HCT116 (cell line): Measurements from ENCODE around the gene IFT22. TPM values are rescaled to one million over a fixed set of nuclear protein-coding genes. Genes with fewer than 3 reads are reported as not detected.

Experiments used
- ATAC-seq: fragments of 200-7000 bp; cut with Tn5 transposase; 2 replicates; pipeline ENCODE4 v1.9.1; 2020; ENCODE audit warnings: mild to moderate bottlenecking, moderate library complexity
- BruUV-seq: library from RNA; stranded (reverse); fragments of 400-500 nt; replicated peaks from 2 replicates; lab custom pipeline; 2021; lab: Mats Ljungman, UMichigan
- CTCF ChIA-PET: fragments of 300-600 bp; sonication (Branson Sonifier 250); formaldehyde crosslinking; loops from one replicate; lab custom pipeline; 2021; ENCODE audit warnings: antibody characterized with exemption; lab: Charles Lee
- POLR2A ChIA-PET: fragments of 300-600, 350-600 bp; sonication (Branson Sonifier 250); formaldehyde crosslinking; loops from one replicate; lab custom pipeline; 2021; ENCODE audit warnings: antibody characterized with exemption; lab: Charles Lee
- RAD21 ChIA-PET, 2 experiments: fragments of 300-600 bp; sonication (Branson Sonifier 250); formaldehyde crosslinking; loops; one replicate each; lab custom pipeline; 2023; ENCODE audit warnings: low total read pairs in 2 of 2; ENCODE audit not compliant: uncharacterized antibody in 2 of 2, unreplicated experiment in 2 of 2, low non-redundant PET in 1 of 2; lab: Charles Lee
- DNase-seq: peaks from one replicate; pipeline ENCODE4 v3.0.0-alpha.2; 2010; ENCODE audit warnings: low read depth, low spot score
- H2AFZ ChIP-seq: fragments of 200-600 bp; shearing (Covaris generic), sonication (generic); 2 replicates; pipeline ENCODE4 v1.6.1; 2017; ENCODE audit warnings: low read depth, mixed run types, mixed read lengths, antibody characterized with exemption, low read length; ENCODE audit not compliant: poor library complexity, severe bottlenecking
- H3K27ac ChIP-seq: 2 replicates; pipeline ENCODE4 v1.5.1; 2012; ENCODE audit warnings: low read depth, low read length
- H3K27me3 ChIP-seq: fragments of 200-600 bp; sonication (generic); 2 replicates; pipeline ENCODE4 v1.6.1; 2016; ENCODE audit warnings: mixed run types, low read length, mixed read lengths; ENCODE audit not compliant: insufficient read depth
- H3K36me3 ChIP-seq, 2 experiments: fragments of 200-500 bp in 1 of 2; fragments of 200-600 bp in 1 of 2; sonication (Bioruptor generic) in 1 of 2; sonication (generic) in 1 of 2; 2 replicates each; pipeline versions ENCODE4 v1.5.1 to v1.6.1; 2014 to 2016; ENCODE audit warnings: low read length in 2 of 2, inconsistent platforms in 1 of 2, mixed read lengths in 1 of 2, mixed run types in 1 of 2; ENCODE audit not compliant: insufficient read depth in 2 of 2, control insufficient read depth in 1 of 2
- H3K4me1 ChIP-seq, 2 experiments: fragments of 200-600 bp in 1 of 2; sonication (generic) in 1 of 2; 2 replicates each; pipeline versions ENCODE4 v1.5.1 to v1.6.1; 2012 to 2017; ENCODE audit warnings: low read length in 2 of 2, inconsistent platforms in 1 of 2, mild to moderate bottlenecking in 1 of 2, mixed read lengths in 1 of 2, mixed run types in 1 of 2, moderate library complexity in 1 of 2; ENCODE audit not compliant: insufficient read depth in 2 of 2, control insufficient read depth in 1 of 2
- H3K4me2 ChIP-seq: fragments of 200-600 bp; sonication (generic); 2 replicates; pipeline ENCODE4 v1.6.1; 2017; ENCODE audit warnings: mixed run types, low read length, mixed read lengths
- H3K4me3 ChIP-seq, 2 experiments: fragments of 200-600 bp in 1 of 2; sonication (generic) in 1 of 2; replicated peaks in 1 of 2; 2 replicates each; pipeline ENCODE4 v1.5.1; 2011 to 2016; ENCODE audit warnings: low read length in 2 of 2, control low read depth in 1 of 2, low read depth in 1 of 2, mild to moderate bottlenecking in 1 of 2, mixed read lengths in 1 of 2, mixed run types in 1 of 2
- H3K79me2 ChIP-seq: fragments of 200-600 bp; sonication (generic); 2 replicates; pipeline ENCODE4 v1.6.1; 2017; ENCODE audit warnings: mild to moderate bottlenecking, mixed run types, low read length, moderate library complexity, mixed read lengths; ENCODE audit not compliant: insufficient read depth
- H3K9ac ChIP-seq: fragments of 200-600 bp; sonication (generic); 2 replicates; pipeline ENCODE4 v1.6.1; 2016; ENCODE audit warnings: low read length, mixed read lengths
- H3K9me2 ChIP-seq: fragments of 200-600 bp; sonication (generic), shearing (Covaris generic); 2 replicates; pipeline ENCODE4 v1.6.1; 2017; ENCODE audit warnings: mixed run types, mild to moderate bottlenecking, moderate library complexity; ENCODE audit not compliant: insufficient read depth
- H3K9me3 ChIP-seq, 2 experiments: fragments of 200-500 bp in 1 of 2; fragments of 200-600 bp in 1 of 2; sonication (Bioruptor generic) in 1 of 2; sonication (generic) in 1 of 2; 2 replicates each; pipeline ENCODE4 v1.6.1; 2014 to 2017; ENCODE audit warnings: low read length in 2 of 2, mixed read lengths in 2 of 2, inconsistent platforms in 1 of 2, low read depth in 1 of 2, mild to moderate bottlenecking in 1 of 2, mixed run types in 1 of 2, moderate library complexity in 1 of 2; ENCODE audit not compliant: control insufficient read depth in 1 of 2, insufficient read depth in 1 of 2
- H4K20me1 ChIP-seq: fragments of 200-600 bp; sonication (generic), shearing (Covaris generic); 2 replicates; pipeline ENCODE4 v1.6.1; 2017; ENCODE audit warnings: mixed run types, mild to moderate bottlenecking, moderate library complexity; ENCODE audit not compliant: insufficient read depth
- ATF3 ChIP-seq: IDR thresholded peaks from 2 replicates; pipeline ENCODE4 v1.6.1; 2012
- CTCF ChIP-seq, 3 experiments: fragments of 200-600 bp in 1 of 3; sonication (generic) in 1 of 3; IDR thresholded peaks in 2 of 3; conservative IDR thresholded peaks in 1 of 3; 2 replicates each; pipeline ENCODE4 v1.5.1; 2012 to 2017; ENCODE audit warnings: low read depth in 2 of 3, low read length in 2 of 3, antibody characterized with exemption in 1 of 3, borderline replicate concordance in 1 of 3, control low read depth in 1 of 3, mild to moderate bottlenecking in 1 of 3, mixed read lengths in 1 of 3, mixed run types in 1 of 3, moderate library complexity in 1 of 3; ENCODE audit not compliant: insufficient read depth in 1 of 3
- EZH2phosphoT487 ChIP-seq: fragments of 200-600 bp; IDR thresholded peaks from 2 replicates; pipeline ENCODE4 v1.6.1; 2018; ENCODE audit warnings: antibody characterized with exemption, borderline replicate concordance
- POLR2A ChIP-seq: IDR thresholded peaks from 2 replicates; pipeline ENCODE4 v1.7.0; 2011; ENCODE audit warnings: borderline replicate concordance; ENCODE audit not compliant: insufficient read depth, insufficient read length; ENCODE audit errors: extremely low read depth
- POLR2AphosphoS5 ChIP-seq: IDR thresholded peaks from 2 replicates; pipeline ENCODE4 v1.6.1; 2011; ENCODE audit warnings: mild to moderate bottlenecking, low read depth, low read length, moderate library complexity
- RAD21 ChIP-seq: IDR thresholded peaks from 2 replicates; pipeline ENCODE4 v1.6.1; 2012; ENCODE audit warnings: low read depth, mild to moderate bottlenecking
- ZNF274 ChIP-seq: fragments of 200-500 bp; sonication (Bioruptor generic); IDR thresholded peaks from 2 replicates; pipeline ENCODE4 v1.6.1; 2014; ENCODE audit warnings: mild to moderate bottlenecking, low read depth, low read length, inconsistent platforms
- intact Hi-C: fragments of 100-400 bp; cut with micrococcal nuclease; formaldehyde crosslinking; loops from 2 replicates; pipeline ENCODE4 v1.10.0; 2022
- total RNA-seq: library from RNA; stranded (reverse); gene quantifications from one replicate; pipeline ENCODE4 v1.2.1, GENCODE V29; 2021; ENCODE audit not compliant: unreplicated experiment

Gene IFT22
- total RNA-seq, 1 experiment from 2014 or later = 27.2 TPM

- ChIA-PET RAD21 (no interaction called here), CTCF (no interaction called here), POLR2A (no interaction called here)
- H3K27ac ChIP-seq = no peak overlapping the region
- no peak for DNase-seq
- no peaks in the 10 kb centered on the region for H3K27me3 ChIP-seq
- H3K9me2 ChIP-seq = no peaks in the 10 kb centered on the region
- H3K36me3 ChIP-seq = no peaks in the 10 kb centered on the region
- no peak overlapping the region for H3K4me2 ChIP-seq
- H3K4me1 ChIP-seq = peaks cover 0 to 12% of the 10 kb centered on the region in 2 experiments; a peak in 1 of 4 replicates
- H3K79me2 ChIP-seq = no peaks in the 10 kb centered on the region
- H3K4me3 ChIP-seq = no peak overlapping the region
- H4K20me1 ChIP-seq = no peaks in the 10 kb centered on the region
- no peak for ATAC-seq
- H3K9me3 ChIP-seq = peaks cover 0 to 3% of the 10 kb centered on the region in 2 experiments; a peak in 1 of 4 replicates
- BruUV-seq = no TSS peak
- TF ChIP-seq POLR2AphosphoS5 (no peak), RAD21 (no peak), ZNF274 (no peak), CTCF (IDR thresholded peaks at IDR 0.05 in 2 of 3, conservative IDR thresholded peaks at IDR 0.05 in 1 of 3; ENCODE audit: borderline replicate concordance in 1 of 3, insufficient read depth in 1 of 3, low read depth in 2 of 3, low read length in 2 of 3) (no peak), POLR2A (no peak), ATF3 (no peak), EZH2phosphoT487 (no peak)
- intact Hi-C loops = no loop called here
- H3K9ac ChIP-seq = no peak overlapping the region
- H2AFZ ChIP-seq = no peak overlapping the region
These were observed 47.0 kb upstream of the IFT22 start for GRCh38 chr7:101368422-101369165.
